ENCODE measurements around the gene SYVN1. TPM values are rescaled to one million over a fixed set of nuclear protein-coding genes. Genes with fewer than 3 reads are reported as not detected.
"Not testable (repeated sequence)": the region's sequence is repeated elsewhere in the genome, so short reads cannot be mapped to it uniquely, and the experiment has no call there.

Gene SYVN1
- total RNA-seq, 3 donors from 2014 or later: 36.8 to 51.5 (median 47.2) TPM

DNA sequence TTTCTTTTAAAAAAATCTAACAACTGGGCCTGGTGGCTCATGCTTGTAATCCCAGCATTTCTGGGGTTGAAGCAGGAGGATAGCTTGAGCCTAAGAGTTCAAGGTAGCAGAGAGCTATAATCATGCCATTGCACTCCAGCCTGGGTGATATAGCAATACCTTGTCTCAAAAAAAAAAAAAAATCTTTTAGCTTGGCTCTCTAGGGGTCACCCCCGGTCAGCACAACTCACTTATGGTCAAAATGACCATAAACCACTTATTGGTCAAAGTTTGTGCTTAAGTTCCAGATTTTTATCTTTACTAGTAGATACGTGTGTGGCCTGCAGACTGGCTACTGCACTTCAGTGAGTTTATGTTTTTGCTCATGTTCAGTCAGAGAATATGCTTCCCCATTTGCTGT lies 29.4 kb upstream of the SYVN1 start:
- no peak overlapping the region for H3K4me3 Mint-ChIP-seq
- no peaks in the 10 kb centered on the region for H3K4me1 Mint-ChIP-seq (ENCODE audit: low read depth)
- no peak for ATAC-seq
- peaks cover 4% of the 10 kb centered on the region for H3K27me3 Mint-ChIP-seq (ENCODE audit: low read depth)
- no peak for DNase-seq
- no peaks in the 10 kb centered on the region for H3K9me3 Mint-ChIP-seq
- H3K36me3 Mint-ChIP-seq (ENCODE audit: insufficient read depth): no peaks in the 10 kb centered on the region

DNA sequence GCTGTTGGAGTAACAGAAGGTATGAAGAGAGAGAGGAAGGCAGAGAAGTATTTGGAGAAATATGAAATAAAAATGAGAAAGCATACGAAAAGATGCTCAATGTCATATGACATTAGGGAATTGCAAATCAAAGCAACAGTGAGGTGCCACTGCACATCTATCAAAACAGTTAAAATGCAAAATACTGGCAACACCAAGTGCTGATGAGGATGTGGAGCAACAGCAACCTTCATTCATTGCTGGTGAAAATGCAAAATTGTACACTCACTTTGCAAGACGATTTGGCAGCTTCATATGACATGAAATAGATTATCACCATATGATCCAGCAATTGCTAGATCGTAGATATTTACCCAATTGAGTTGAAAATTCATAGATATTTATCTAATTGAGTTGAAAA lies 26.3 kb upstream of the SYVN1 start:
- no peaks in the 10 kb centered on the region for H3K36me3 Mint-ChIP-seq (ENCODE audit: insufficient read depth)
- H3K9me3 Mint-ChIP-seq: no peaks in the 10 kb centered on the region
- H3K27me3 Mint-ChIP-seq (ENCODE audit: low read depth): peaks cover 4% of the 10 kb centered on the region
- no peaks in the 10 kb centered on the region for H3K4me1 Mint-ChIP-seq (ENCODE audit: low read depth)
- no peak for ATAC-seq
- no peak overlapping the region for H3K4me3 Mint-ChIP-seq
- DNase-seq: no peak

DNA sequence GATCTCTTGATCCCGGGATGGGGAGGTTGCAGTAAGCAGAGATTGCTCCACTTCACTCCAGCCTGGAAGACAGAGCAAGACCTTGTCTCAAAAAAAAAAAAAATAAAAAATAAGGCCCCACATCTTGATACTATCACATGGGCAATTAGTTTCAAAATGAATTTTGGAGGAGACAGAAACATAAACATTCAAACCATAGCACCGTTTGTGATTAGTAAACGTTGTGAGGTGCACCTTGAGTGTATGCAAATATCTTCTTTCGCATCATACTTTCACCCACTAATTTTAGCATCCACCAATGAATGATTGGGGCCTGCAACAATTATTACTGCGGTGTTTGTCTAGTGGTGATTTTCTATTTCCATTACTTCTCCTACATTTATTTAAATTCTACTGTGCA lies 24.7 kb upstream of the SYVN1 start:
- Mint-ChIP-seq H3K4me1 (ENCODE audit: low read depth) (no peaks in the 10 kb centered on the region), H3K27me3 (ENCODE audit: low read depth) (peaks cover 4% of the 10 kb centered on the region), H3K9me3 (no peaks in the 10 kb centered on the region), H3K36me3 (ENCODE audit: insufficient read depth) (no peaks in the 10 kb centered on the region), H3K4me3 (no peak overlapping the region)
- no peak for ATAC-seq
- DNase-seq: no peak

DNA sequence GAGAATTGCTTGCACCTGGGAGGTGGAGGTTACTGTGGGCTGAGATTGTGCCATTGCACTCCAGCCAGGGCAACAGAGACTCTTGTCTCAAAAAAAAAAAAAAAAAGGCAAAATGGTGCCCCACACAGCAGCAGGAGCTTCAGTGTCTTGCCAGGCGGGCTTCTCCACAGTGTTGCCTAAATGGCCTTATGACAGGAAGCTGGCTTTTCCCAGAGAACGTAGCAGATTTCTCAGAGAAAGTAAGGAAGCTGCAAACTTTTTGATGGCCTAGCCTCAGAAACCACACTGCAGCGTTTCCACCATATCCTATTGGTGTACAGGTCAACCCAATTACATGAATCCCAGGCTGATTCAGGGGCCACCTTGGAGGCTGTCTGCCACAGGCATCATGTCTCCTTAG lies 23.0 kb upstream of the SYVN1 start:
- DNase-seq (no peak), ATAC-seq (no peak)
- H3K4me3 Mint-ChIP-seq: no peak overlapping the region
- H3K9me3 Mint-ChIP-seq: no peaks in the 10 kb centered on the region
- H3K27me3 Mint-ChIP-seq (ENCODE audit: low read depth): peaks cover 4% of the 10 kb centered on the region
- H3K36me3 Mint-ChIP-seq (ENCODE audit: insufficient read depth): no peaks in the 10 kb centered on the region
- no peaks in the 10 kb centered on the region for H3K4me1 Mint-ChIP-seq (ENCODE audit: low read depth)

DNA sequence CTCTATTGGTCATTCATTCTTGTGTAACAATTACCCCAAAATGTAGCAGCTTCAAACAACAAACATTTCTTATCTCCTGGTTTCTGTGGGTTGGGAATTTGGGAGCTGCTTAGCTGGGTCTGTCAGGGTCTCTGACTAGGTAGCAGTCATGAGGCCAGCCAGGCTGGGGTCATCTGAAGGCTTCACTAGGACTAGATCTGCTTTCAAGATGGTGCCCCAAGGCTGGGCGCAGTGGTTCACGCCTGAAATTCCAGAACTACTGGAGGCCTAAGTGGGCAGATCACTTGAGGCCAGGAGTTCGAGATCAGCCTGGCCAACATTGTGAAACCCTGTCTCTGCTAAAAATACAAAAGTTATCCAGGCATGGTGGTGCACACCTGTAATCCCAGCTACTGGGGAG lies 22.6 kb upstream of the SYVN1 start:
- DNase-seq: no peak
- Mint-ChIP-seq H3K27me3 (ENCODE audit: low read depth) (peaks cover 4% of the 10 kb centered on the region), H3K4me3 (no peak overlapping the region), H3K9me3 (no peaks in the 10 kb centered on the region), H3K4me1 (ENCODE audit: low read depth) (no peaks in the 10 kb centered on the region), H3K36me3 (ENCODE audit: insufficient read depth) (no peaks in the 10 kb centered on the region)
- ATAC-seq: no peak

DNA sequence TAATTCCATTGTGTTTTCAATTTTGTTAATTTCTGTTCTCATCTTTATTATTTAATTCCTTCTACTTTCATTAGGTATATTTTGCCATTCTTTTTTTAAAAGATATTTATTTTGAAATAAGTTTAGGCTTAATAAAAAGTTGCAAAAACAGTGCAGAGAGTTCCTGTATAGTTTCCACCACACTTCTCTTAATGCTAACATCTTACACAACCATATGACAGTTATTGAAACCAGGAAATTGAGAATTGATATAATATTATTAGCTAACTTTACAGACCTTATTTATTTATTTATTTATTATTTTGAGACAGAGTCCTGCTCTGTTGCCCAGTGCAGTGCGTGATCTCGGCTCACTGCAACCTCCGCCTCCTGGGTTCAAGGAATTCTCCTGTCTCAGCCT lies 21.9 kb upstream of the SYVN1 start:
- no peak for ATAC-seq
- no peak overlapping the region for H3K4me3 Mint-ChIP-seq
- DNase-seq: no peak
- no peaks in the 10 kb centered on the region for H3K36me3 Mint-ChIP-seq (ENCODE audit: insufficient read depth)
- no peaks in the 10 kb centered on the region for H3K4me1 Mint-ChIP-seq (ENCODE audit: low read depth)
- H3K27me3 Mint-ChIP-seq (ENCODE audit: low read depth): peaks cover 4% of the 10 kb centered on the region
- H3K9me3 Mint-ChIP-seq: no peaks in the 10 kb centered on the region

DNA sequence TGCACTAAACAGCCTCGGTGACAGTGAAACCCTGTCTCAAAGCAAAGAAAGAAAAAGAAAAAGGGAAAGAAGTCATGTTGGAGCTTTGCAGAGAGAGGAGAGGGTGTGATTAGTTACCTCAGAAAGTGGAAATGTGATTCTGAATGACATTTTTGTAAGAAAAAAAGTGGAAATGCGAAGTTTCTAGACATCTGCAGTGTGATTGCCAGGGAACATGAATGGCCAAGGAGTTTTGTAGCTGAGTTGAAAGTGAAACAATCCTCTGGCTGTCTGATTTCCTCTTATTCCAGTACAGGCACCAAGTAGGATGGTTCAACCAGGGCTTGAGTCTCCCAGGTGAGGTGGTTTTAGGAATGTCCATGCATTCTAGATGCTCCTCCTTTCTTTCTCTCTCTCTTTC lies 17.8 kb upstream of the SYVN1 start:
- peaks cover 1% of the 10 kb centered on the region for H3K27me3 Mint-ChIP-seq (ENCODE audit: low read depth)
- H3K4me3 Mint-ChIP-seq: no peak overlapping the region
- DNase-seq (no peak), ATAC-seq (no peak)
- no peaks in the 10 kb centered on the region for H3K9me3 Mint-ChIP-seq
- H3K36me3 Mint-ChIP-seq (ENCODE audit: insufficient read depth): no peaks in the 10 kb centered on the region
- H3K4me1 Mint-ChIP-seq (ENCODE audit: low read depth): no peaks in the 10 kb centered on the region

DNA sequence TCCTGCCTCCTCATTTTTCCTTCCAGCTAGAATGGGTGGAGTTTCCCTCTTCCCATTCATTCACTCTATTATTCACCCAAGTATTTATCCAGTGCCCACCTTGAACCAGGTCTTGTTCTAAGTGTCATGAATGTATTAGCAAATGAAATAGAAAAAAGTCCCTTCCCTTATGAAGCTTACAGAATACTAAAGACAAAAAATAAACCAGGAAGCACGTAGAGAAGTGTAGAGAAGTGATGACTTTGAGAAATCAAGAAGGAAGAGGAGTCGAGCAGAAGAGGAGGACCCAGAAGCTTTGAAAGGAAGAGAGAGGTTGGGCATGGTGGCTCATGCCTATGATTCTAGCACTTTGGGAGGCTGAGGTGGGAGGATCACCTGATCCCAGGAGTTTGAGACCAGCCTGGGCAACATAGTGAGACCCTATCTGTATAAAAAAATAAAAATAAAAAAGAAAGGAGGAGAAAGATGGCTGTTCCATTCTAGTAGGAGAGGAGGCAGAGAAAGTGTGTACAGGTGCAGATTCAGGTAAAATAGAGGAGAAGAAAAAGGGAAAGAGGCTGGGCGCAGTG lies 17.1 kb upstream of the SYVN1 start:
- Mint-ChIP-seq H3K36me3 (ENCODE audit: insufficient read depth) (no peaks in the 10 kb centered on the region), H3K4me3 (no peak overlapping the region), H3K9me3 (no peaks in the 10 kb centered on the region), H3K27me3 (ENCODE audit: low read depth) (peaks cover 1% of the 10 kb centered on the region), H3K4me1 (ENCODE audit: low read depth) (no peaks in the 10 kb centered on the region)
- no peak for ATAC-seq
- DNase-seq: no peak

DNA sequence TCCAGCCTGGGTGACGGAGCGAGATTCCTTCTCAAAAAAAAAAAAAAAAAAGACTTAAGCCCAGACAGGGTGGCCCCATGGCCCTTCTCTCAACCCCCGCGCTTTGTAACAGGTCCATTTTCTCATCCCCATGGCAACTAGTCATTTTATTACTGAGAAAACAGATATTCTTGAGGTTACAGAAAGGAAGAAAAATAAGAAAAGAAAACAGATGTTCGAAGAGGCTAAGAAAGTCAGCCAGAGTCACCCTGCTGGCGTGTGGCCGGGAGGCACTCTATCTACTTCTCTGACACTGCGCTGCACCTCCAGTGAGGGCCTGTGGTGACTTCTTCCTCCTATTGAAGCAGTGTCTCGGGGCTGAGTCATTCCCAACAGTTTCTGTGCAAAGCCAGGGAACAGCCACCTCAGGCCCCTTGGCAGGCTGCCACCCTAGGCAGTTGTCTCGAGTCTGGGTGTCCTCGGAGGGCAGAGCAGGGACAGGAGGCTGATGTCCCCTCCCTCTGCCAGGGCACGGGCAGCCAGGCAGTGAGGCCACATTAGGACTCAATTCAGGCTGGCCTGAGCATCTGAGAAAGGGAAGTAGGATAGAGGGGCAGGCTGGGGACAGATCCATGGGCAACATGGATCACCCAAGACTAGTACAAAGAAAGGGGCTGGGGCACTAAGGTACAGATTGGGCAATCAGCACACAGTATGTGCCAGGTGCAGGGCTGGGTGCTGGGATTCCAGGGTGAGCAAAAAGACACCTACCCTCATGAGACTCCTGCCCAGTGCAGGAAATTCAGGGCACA lies 16.4 kb upstream of the SYVN1 start:
- ATAC-seq: peak; percentile 59 to 73
- H3K36me3 Mint-ChIP-seq (ENCODE audit: insufficient read depth): no peaks in the 10 kb centered on the region
- H3K4me1 Mint-ChIP-seq (ENCODE audit: low read depth): no peaks in the 10 kb centered on the region
- DNase-seq: no peak
- H3K9me3 Mint-ChIP-seq: no peaks in the 10 kb centered on the region
- H3K27me3 Mint-ChIP-seq (ENCODE audit: low read depth): peaks cover 1% of the 10 kb centered on the region
- no peak overlapping the region for H3K4me3 Mint-ChIP-seq

DNA sequence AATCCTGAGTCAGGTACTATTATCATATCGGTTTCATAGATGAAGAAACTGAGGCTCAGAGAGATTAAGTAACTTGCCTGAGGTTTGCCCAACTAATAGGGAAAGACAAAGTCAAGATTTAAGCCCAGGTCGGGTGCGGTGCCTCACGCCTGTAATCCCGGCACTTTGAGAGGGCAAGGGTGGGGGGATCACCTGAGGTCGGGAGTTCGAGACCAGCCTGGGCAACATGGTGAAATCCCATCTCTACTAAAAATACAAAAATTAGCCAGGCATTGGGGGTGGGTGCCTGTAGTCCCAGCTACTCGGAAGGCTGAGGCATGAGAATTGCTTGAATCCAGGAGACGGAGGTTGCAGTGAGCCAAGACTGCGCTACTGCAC lies 15.8 kb upstream of the SYVN1 start:
- not testable (repeated sequence) for H3K27me3 Mint-ChIP-seq (ENCODE audit: low read depth); ATAC-seq; H3K4me3 Mint-ChIP-seq; H3K9me3 Mint-ChIP-seq; H3K36me3 Mint-ChIP-seq (ENCODE audit: insufficient read depth); DNase-seq; H3K4me1 Mint-ChIP-seq (ENCODE audit: low read depth)

DNA sequence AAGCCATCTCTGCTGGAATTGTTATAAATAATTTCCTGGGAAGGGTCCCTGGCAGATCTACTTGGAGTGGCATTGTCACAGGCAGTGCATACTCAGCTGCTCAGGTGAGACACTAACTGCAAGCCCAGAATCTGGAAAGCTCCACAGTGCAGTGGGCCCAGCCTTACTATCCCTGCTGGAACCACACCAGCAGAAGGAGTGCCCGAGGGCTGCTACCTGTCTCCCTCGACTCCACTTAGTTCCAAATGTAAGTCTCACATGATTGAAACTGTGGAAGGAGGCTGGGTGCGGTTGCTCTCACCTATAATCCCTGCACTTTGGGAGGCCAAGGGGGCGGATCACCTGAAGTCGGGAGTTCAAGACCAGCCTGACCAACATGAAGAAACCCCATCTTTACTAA lies 14.3 kb upstream of the SYVN1 start:
- H3K9me3 Mint-ChIP-seq: no peaks in the 10 kb centered on the region
- H3K4me3 Mint-ChIP-seq: no peak overlapping the region
- no peak for ATAC-seq
- H3K27me3 Mint-ChIP-seq (ENCODE audit: low read depth): peaks cover 5% of the 10 kb centered on the region
- no peak for DNase-seq
- H3K4me1 Mint-ChIP-seq (ENCODE audit: low read depth): no peaks in the 10 kb centered on the region
- H3K36me3 Mint-ChIP-seq (ENCODE audit: insufficient read depth): no peaks in the 10 kb centered on the region

DNA sequence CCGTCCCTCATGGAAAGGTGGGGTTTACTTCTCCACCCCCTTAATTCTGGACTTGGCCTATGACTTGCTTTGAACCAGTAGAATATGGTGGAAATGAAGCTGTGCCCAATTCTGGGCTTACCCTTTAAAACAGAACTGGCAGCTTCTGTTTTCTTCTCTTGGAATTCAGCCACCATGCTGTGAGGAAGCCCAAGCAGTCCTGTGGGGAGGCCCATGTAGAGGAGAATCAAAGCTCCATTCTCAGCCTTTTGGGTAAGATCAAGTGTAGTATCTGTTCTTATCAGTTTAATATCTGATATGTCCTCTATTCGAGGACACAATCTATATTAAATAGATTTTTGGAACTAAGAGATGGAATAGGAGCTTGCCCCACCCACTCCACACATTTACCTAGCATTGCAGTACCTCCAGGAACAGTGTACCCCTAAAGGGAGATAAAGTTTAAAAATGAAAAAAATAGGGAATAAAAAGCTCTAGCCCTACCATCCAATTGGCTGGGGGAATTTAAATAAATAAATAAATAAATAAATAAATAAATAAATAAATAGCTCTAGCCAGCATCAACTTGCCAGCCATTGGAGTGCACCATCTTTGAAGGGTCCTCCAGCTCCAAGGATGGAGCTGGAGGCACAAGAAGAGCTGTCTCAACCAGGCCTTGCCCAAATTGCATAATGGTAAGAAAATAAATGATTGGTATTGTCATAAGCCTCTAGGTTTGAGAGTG lies 13.2 kb upstream of the SYVN1 start:
- Mint-ChIP-seq H3K4me1 (ENCODE audit: low read depth) (no peaks in the 10 kb centered on the region), H3K9me3 (no peaks in the 10 kb centered on the region)

DNA sequence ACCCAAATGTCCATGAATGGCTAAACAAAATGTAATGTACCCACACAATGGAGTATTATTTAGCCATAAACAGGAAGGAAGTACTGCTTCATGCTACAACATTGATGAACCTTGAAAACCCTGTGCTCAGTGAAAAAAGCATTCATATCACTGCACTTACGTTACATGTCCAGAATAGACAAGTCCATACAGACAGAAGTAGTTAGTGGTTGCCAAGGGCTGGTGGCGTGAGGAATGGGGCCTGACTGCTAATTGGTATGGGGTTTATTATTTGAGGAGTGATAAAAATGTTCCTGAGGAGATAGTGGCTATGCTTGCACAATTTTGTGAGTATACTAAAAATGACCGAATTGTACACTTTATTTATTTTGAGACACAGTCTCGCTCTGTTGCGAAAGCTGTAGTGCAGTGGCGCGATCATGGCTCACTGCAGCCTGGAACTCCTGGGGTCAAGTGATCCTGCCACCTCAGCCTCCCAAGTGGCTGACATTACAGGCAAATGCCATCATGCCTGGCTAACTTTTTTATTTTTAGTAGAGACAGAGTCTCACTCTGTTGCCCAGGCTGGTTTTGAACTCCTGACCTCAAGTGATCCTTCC lies 7.7 kb upstream of the SYVN1 start:
- peaks cover 3% of the 10 kb centered on the region for H3K27me3 Mint-ChIP-seq (ENCODE audit: low read depth)
- no peaks in the 10 kb centered on the region for H3K36me3 Mint-ChIP-seq (ENCODE audit: insufficient read depth)
- no peak for DNase-seq
- H3K4me1 Mint-ChIP-seq (ENCODE audit: low read depth): peaks cover 5% of the 10 kb centered on the region
- no peak for ATAC-seq
- no peaks in the 10 kb centered on the region for H3K9me3 Mint-ChIP-seq
- no peak overlapping the region for H3K4me3 Mint-ChIP-seq

More for the DNA sequence above, 13.2 kb upstream of the SYVN1 start:
- H3K27me3 Mint-ChIP-seq (ENCODE audit: low read depth): peaks cover 5% of the 10 kb centered on the region
- ATAC-seq (no peak), DNase-seq (no peak)
- H3K4me3 Mint-ChIP-seq: no peak overlapping the region
- no peaks in the 10 kb centered on the region for H3K36me3 Mint-ChIP-seq (ENCODE audit: insufficient read depth)

DNA sequence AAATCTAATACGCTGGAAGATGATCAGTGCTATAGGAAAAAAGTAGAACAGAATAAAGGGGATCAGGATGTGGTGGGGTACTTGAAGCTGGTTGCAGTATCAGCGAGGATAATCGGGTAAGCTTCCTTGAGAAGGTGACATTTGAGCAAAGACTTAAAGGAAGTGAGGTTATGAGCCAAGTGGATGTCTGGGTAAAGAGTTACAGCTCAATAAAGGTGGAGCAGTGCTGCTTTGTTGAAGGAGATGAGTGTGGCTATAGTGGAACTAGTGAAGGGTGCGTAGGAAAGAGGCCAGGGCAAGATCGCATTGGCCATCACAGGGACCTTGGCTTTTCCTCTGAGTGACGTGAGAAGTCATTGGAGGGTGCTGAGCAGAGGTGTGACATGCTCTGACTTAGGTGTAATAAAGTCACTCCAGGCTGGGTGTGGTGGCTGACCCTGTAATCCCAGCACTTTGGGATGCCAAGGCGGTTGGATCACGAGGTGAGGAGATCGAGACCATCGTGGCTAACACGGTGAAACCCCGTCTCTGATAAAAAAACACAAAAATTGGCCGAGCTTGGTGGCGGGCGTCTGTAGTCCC lies 2.3 kb upstream of the SYVN1 start:
- peaks cover 36% of the 10 kb centered on the region for H3K4me1 Mint-ChIP-seq (ENCODE audit: low read depth)
- H3K4me3 Mint-ChIP-seq: peak overlapping the region; percentile 72
- no peaks in the 10 kb centered on the region for H3K27me3 Mint-ChIP-seq (ENCODE audit: low read depth)
- ATAC-seq (no peak), DNase-seq (no peak)
- H3K9me3 Mint-ChIP-seq: no peaks in the 10 kb centered on the region
- H3K36me3 Mint-ChIP-seq (ENCODE audit: insufficient read depth): peaks cover 8% of the 10 kb centered on the region

Data from activated T-cell treated with anti-CD3 and anti-CD28 coated beads, Interleukin-2, amount 50 U/mL, for 4 hours (primary cell).